HepG2 (cell line): Measurements from ENCODE around the gene ADAMTS17. TPM values are rescaled to one million over a fixed set of nuclear protein-coding genes. Genes with fewer than 3 reads are reported as not detected.

Source experiments
- AGO2 ChIP-seq: fragments of 200-400 bp; formaldehyde crosslinking; optimal IDR thresholded peaks from 2 replicates; pipeline ENCODE3; 2017; ENCODE audit warnings: mild to moderate bottlenecking, low read depth, low read length, moderate library complexity
- ARNT ChIP-seq: fragments of 450-650 bp; IDR thresholded peaks from 2 replicates; pipeline ENCODE4 v1.6.1; 2017
- ZNF839 ChIP-seq: sonication (generic); formaldehyde crosslinking; IDR thresholded peaks from 2 replicates; pipeline ENCODE4 v1.4.0; 2020; ENCODE audit warnings: missing genetic modification reagents, mild to moderate bottlenecking, borderline replicate concordance
- polyA plus RNA-seq, 8 experiments: library from polyadenylated mRNA; depleted of rRNA in 3 of 8; stranded (reverse) in 7 of 8; unstranded in 1 of 8; fragments of >200 nt; fragmentation: Illumina TruSeq in 4 of 8; extraction: Trizol in 4 of 8; gene quantifications; 2 replicates each; pipeline versions ENCODE4 v1.2.1 to v1.2.3, GENCODE V29; 2011 to 2016; ENCODE audit warnings: low read depth in 4 of 8, missing spikeins in 1 of 8, mixed read lengths in 1 of 8; ENCODE audit not compliant: insufficient read depth in 1 of 8
- total RNA-seq, 5 experiments: library from RNA; depleted of rRNA; stranded (reverse); fragments of >200 nt; fragmentation: Illumina TruSeq; extraction: Trizol; gene quantifications; 2 replicates each; pipeline ENCODE4 v1.2.3, GENCODE V29; 2016; ENCODE audit warnings: low read depth in 1 of 5
- TF ChIP-seq, protein P1 (sequence below): sonication (generic); formaldehyde crosslinking; IDR thresholded peaks from 2 replicates; pipeline ENCODE4 v1.5.1; 2020; ENCODE audit warnings: mild to moderate bottlenecking, missing genetic modification reagents, borderline replicate concordance
- TF ChIP-seq, protein P2 (sequence below): IDR thresholded peaks from 2 replicates; pipeline ENCODE4 v1.6.1; 2016; ENCODE audit warnings: low read depth, missing genetic modification reagents, missing compliant biosample characterization

Gene ADAMTS17
- total and polyA plus RNA-seq, 2 of the 13 experiments (the other 11 are each of a cell fraction or from before 2014, with no cell fraction given): 0.02 to 0.04 TPM

DNA sequence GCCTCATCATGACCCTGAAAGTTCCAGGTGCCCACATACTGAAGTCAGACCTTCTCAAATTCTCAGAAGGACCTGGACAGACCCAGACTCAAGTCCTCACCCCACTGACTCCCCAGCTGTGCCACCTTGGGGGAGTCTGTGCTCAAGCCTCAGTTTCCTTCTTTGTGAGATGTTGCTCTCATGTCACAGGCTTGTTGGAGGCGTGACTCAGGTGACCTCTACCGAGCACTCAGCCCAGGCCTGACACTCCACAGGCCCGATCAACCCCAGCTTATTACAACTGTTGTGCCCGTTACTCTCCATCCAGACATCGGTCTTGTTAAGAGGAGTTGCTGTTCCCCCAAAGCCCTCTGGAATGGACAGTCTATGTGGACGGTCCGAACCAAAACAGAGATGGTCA, 332.4 kb downstream of the ADAMTS17 start (continued):
- TF ChIP-seq, protein P1, sequence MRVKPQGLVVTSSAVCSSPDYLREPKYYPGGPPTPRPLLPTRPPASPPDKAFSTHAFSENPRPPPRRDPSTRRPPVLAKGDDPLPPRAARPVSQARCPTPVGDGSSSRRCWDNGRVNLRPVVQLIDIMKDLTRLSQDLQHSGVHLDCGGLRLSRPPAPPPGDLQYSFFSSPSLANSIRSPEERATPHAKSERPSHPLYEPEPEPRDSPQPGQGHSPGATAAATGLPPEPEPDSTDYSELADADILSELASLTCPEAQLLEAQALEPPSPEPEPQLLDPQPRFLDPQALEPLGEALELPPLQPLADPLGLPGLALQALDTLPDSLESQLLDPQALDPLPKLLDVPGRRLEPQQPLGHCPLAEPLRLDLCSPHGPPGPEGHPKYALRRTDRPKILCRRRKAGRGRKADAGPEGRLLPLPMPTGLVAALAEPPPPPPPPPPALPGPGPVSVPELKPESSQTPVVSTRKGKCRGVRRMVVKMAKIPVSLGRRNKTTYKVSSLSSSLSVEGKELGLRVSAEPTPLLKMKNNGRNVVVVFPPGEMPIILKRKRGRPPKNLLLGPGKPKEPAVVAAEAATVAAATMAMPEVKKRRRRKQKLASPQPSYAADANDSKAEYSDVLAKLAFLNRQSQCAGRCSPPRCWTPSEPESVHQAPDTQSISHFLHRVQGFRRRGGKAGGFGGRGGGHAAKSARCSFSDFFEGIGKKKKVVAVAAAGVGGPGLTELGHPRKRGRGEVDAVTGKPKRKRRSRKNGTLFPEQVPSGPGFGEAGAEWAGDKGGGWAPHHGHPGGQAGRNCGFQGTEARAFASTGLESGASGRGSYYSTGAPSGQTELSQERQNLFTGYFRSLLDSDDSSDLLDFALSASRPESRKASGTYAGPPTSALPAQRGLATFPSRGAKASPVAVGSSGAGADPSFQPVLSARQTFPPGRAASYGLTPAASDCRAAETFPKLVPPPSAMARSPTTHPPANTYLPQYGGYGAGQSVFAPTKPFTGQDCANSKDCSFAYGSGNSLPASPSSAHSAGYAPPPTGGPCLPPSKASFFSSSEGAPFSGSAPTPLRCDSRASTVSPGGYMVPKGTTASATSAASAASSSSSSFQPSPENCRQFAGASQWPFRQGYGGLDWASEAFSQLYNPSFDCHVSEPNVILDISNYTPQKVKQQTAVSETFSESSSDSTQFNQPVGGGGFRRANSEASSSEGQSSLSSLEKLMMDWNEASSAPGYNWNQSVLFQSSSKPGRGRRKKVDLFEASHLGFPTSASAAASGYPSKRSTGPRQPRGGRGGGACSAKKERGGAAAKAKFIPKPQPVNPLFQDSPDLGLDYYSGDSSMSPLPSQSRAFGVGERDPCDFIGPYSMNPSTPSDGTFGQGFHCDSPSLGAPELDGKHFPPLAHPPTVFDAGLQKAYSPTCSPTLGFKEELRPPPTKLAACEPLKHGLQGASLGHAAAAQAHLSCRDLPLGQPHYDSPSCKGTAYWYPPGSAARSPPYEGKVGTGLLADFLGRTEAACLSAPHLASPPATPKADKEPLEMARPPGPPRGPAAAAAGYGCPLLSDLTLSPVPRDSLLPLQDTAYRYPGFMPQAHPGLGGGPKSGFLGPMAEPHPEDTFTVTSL: no peak
- TF ChIP-seq ZNF839 (CRISPR knock-in tag) (no peak), ARNT (no peak), AGO2 (no peak)
- TF ChIP-seq, protein P2, sequence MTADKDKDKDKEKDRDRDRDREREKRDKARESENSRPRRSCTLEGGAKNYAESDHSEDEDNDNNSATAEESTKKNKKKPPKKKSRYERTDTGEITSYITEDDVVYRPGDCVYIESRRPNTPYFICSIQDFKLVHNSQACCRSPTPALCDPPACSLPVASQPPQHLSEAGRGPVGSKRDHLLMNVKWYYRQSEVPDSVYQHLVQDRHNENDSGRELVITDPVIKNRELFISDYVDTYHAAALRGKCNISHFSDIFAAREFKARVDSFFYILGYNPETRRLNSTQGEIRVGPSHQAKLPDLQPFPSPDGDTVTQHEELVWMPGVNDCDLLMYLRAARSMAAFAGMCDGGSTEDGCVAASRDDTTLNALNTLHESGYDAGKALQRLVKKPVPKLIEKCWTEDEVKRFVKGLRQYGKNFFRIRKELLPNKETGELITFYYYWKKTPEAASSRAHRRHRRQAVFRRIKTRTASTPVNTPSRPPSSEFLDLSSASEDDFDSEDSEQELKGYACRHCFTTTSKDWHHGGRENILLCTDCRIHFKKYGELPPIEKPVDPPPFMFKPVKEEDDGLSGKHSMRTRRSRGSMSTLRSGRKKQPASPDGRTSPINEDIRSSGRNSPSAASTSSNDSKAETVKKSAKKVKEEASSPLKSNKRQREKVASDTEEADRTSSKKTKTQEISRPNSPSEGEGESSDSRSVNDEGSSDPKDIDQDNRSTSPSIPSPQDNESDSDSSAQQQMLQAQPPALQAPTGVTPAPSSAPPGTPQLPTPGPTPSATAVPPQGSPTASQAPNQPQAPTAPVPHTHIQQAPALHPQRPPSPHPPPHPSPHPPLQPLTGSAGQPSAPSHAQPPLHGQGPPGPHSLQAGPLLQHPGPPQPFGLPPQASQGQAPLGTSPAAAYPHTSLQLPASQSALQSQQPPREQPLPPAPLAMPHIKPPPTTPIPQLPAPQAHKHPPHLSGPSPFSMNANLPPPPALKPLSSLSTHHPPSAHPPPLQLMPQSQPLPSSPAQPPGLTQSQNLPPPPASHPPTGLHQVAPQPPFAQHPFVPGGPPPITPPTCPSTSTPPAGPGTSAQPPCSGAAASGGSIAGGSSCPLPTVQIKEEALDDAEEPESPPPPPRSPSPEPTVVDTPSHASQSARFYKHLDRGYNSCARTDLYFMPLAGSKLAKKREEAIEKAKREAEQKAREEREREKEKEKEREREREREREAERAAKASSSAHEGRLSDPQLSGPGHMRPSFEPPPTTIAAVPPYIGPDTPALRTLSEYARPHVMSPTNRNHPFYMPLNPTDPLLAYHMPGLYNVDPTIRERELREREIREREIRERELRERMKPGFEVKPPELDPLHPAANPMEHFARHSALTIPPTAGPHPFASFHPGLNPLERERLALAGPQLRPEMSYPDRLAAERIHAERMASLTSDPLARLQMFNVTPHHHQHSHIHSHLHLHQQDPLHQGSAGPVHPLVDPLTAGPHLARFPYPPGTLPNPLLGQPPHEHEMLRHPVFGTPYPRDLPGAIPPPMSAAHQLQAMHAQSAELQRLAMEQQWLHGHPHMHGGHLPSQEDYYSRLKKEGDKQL (CRISPR knock-in tag): no peak
